Measurements from ENCODE around the gene SLC26A1. TPM values are rescaled to one million over a fixed set of nuclear protein-coding genes. Genes with fewer than 3 reads are reported as not detected.

Gene SLC26A1
- total RNA-seq, 4 donors from 2014 or later = not detected

DNA sequence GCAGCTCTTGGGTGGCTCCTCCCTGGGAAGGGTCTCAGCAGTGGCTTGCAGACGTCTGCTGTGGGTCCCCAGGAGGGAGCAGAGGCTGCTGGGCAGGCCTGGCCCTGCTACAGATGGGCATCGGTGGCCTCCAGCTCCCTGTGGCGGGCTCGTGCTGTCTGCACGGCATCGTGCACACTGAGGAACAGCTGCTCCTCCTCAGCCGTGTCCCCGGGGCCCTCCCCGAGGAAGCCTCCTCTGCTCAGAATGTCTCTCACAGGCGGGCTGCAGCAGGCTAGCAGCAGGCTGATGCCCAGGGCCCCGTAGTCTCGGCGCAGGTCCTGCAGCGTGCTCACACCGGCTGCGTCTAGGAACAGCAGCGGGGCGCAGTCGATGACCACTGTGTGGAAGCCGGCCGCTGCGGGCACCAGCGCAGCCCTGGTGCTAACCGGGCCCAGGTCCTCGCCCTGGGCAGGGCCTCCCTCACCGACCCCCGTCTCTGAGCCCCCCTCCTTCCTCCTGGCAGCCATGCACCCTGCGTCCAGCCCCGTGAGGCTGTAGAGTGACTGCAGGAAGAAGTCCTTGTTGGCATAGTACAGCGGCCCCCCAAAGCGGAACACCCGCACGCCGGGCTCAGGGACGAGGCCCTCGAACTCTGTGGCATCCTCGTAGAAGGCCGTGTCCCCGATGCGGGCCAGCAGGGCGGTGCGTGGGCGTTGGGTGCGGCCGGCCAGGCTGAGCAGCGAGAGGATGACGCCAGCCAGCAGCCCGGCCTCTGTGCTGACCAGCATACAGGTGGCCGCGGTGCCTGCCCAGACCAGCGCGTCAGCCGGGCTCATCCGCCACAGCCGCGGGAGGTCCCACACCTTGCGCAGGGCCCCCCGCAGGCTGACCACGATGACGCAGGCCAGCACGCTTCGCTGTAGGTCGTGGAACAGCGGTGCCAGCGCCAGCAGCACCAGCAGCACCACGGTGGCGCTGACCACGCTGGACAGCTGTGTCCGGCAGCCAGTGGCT lies 4.2 kb downstream of the SLC26A1 start:
- peaks cover 0 to 35% (median 0%) of the 10 kb centered on the region in 3 donors for H3K36me3 ChIP-seq
- H3K27ac ChIP-seq = no peak overlapping the region
- H3K4me1 ChIP-seq = peaks cover 29 to 63% (median 32%) of the 10 kb centered on the region in 3 donors
- WGBS, 2 donors = 95 to 100% methylated on average over 4 to 14 of the region's 69 CpGs
- TF ChIP-seq, protein P1, sequence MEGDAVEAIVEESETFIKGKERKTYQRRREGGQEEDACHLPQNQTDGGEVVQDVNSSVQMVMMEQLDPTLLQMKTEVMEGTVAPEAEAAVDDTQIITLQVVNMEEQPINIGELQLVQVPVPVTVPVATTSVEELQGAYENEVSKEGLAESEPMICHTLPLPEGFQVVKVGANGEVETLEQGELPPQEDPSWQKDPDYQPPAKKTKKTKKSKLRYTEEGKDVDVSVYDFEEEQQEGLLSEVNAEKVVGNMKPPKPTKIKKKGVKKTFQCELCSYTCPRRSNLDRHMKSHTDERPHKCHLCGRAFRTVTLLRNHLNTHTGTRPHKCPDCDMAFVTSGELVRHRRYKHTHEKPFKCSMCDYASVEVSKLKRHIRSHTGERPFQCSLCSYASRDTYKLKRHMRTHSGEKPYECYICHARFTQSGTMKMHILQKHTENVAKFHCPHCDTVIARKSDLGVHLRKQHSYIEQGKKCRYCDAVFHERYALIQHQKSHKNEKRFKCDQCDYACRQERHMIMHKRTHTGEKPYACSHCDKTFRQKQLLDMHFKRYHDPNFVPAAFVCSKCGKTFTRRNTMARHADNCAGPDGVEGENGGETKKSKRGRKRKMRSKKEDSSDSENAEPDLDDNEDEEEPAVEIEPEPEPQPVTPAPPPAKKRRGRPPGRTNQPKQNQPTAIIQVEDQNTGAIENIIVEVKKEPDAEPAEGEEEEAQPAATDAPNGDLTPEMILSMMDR (IDR thresholded peaks at IDR 0.05) = no peak
- no peak for TF ChIP-seq POLR2A (IDR thresholded peaks at IDR 0.05)
- H3K9me3 ChIP-seq = no peaks in the 10 kb centered on the region
- intact Hi-C loops (cut with DNase I) = no loop called here
- no peak for DNase-seq
- H3K4me3 ChIP-seq = no peak overlapping the region
- no peaks in the 10 kb centered on the region for H3K27me3 ChIP-seq

DNA sequence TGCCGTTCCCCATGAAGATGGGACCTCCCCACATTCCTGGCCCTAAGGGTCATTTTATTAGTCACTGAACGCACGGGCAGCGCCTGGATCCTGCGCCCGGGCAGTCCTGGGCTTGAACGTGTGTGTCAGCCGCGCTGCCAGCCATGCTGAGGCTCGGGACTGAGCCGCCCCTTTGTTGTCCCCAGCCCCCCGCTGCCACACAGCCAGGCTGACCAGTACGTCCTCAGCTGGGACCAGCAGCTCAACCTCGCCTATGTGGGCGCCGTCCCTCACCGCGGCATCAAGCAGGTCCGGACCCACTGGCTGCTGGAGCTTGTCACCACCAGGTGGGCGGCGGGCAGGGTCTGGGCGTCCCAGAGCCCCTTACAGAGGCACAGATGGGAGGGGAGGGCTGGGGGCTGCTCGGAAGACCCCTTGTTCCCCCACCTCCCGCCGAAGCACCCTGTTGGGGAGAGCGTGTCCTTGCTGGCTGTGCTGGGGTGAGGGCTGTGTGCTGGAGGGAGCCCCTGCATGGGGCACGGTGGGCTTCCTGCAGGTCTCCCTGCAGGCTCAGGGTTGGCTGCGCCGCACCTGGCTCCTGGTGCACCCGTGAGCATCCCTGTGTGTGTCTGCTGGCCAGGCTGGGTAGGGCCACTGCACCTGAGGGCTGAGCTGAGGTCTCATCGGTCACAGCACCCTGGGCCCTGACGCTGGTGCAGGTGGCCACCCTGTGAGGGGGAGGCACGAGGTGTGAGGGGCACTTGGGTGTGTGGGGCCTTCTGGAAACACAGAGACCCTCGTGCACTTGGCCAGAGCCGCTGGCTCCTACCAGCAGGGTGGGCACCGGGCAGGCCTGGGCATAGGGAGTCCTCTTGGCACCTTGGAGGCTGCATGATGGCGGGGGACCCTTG lies 5.3 kb downstream of the SLC26A1 start:
- Histone ChIP-seq H3K27me3 (no peaks in the 10 kb centered on the region), H3K4me1 (peaks cover 27 to 56% (median 29%) of the 10 kb centered on the region in 3 donors), H3K9me3 (no peaks in the 10 kb centered on the region), H3K27ac (peak overlapping the region; percentile 66 to 82 (median 79)), H3K4me3 (peak overlapping the region; percentile 63 to 92 (median 84)), H3K36me3 (peaks cover 0 to 35% (median 0%) of the 10 kb centered on the region in 3 donors)
- WGBS, 2 donors = 55 to 100% methylated on average over 1 to 4 of the region's 37 CpGs
- TF ChIP-seq, protein P1 (IDR thresholded peaks at IDR 0.05) = no peak
- TF ChIP-seq POLR2A (IDR thresholded peaks at IDR 0.05) = no peak
- intact Hi-C loops (cut with DNase I) = no loop called here
- no peak for DNase-seq

- peaks cover 0 to 34% (median 0%) of the 10 kb centered on the region in 3 donors for H3K36me3 ChIP-seq
- no peaks in the 10 kb centered on the region for H3K27me3 ChIP-seq
- H3K9me3 ChIP-seq = no peaks in the 10 kb centered on the region
- peak within 1 kb of the TSS; percentile 66 to 82 (median 79) for H3K27ac ChIP-seq
- 0% methylated on average over 4 of the region's 69 CpGs; no CpG with 5 or more reads in 1 of the 2 donors for WGBS, 2 donors
- TF ChIP-seq POLR2A (IDR thresholded peaks at IDR 0.05) = peak in 1 of 4 donors; percentile 12
- TF ChIP-seq, protein P1 (IDR thresholded peaks at IDR 0.05) = peak; percentile 23 to 45 (median 32)
- H3K4me1 ChIP-seq = peaks cover 23 to 47% (median 24%) of the 10 kb centered on the region in 3 donors
- peak within 1 kb of the TSS; percentile 63 to 92 (median 84) for H3K4me3 ChIP-seq
- intact Hi-C loops (cut with DNase I) = no loop called here
- peak; percentile 25 for DNase-seq
These were observed 6.2 kb downstream of the SLC26A1 start, which contains the start of gene IDUA for GRCh38 chr4:986879-987623. IDUA (plus strand) TSS chr4:987044; CDS start chr4:987085, 41 bp downstream.

- H3K36me3 ChIP-seq = peaks cover 0 to 28% (median 0%) of the 10 kb centered on the region in 3 donors
- H3K27me3 ChIP-seq = no peaks in the 10 kb centered on the region
- no peak for DNase-seq
- no peaks in the 10 kb centered on the region for H3K9me3 ChIP-seq
- peaks cover 23 to 44% (median 24%) of the 10 kb centered on the region in 3 donors for H3K4me1 ChIP-seq
- no peak for TF ChIP-seq POLR2A (IDR thresholded peaks at IDR 0.05)
- TF ChIP-seq, protein P1 (IDR thresholded peaks at IDR 0.05) = no peak
- 1% methylated on average over 10 to 13 of the region's 14 CpGs for WGBS, 2 donors
- intact Hi-C loops (cut with DNase I) = no loop called here
- peak overlapping the region; percentile 63 to 92 (median 84) for H3K4me3 ChIP-seq
- peak overlapping the region; percentile 66 to 82 (median 79) for H3K27ac ChIP-seq
These were observed 6.8 kb downstream of the SLC26A1 start for GRCh38 chr4:986428-986878.
